ENCODE data around the gene DIPK1C. TPM values are rescaled to one million over a fixed set of nuclear protein-coding genes. Genes with fewer than 3 reads are reported as not detected.

DIPK1C gene
- total RNA-seq, 1 donor from 2014 or later = 4.6 TPM

- no peak for ATAC-seq
- no peak for DNase-seq (ENCODE audit: missing footprints)
- intact Hi-C loops (cut with DNase I) = no loop called here
Measured at GRCh38 chr18:74434466-74434865, 22.6 kb downstream of the DIPK1C start.

DNA sequence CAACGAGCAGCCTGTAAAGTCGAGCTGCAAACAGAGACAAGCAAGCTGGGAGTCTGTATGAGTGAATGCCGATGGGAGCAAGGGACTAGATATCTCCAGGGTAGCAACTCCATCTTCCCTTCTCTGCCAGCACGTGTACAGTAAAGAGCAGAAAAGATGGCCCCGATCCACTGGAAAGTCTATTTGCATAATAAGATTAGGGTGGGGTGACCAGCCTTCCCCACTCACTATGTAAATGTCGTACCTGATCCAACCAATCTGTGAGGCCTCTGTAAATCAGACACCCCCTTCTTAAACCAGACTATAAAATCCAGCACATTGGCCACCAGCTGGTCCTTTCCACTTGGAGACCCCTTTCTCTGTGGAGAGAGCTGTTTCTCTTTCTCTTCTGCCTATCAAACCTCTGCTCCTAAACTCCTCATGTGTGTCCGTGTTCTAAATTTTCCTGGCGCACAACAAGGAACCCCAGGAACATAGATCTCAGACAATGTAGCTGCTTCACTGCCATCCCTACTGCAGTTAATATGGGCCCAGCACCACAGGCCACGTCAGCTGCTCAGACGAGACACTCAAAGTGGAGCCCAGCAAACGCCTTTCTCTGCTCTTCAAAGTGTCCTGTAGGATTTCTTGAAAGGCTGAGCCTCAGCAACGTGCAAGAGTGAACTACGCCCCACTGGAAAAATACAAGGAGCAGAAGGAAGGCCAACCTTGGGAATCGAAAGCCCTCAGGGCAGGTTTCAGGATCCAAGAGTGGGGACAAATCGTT lies 26.1 kb downstream of the DIPK1C start:
- no peak for DNase-seq (ENCODE audit: missing footprints)
- intact Hi-C loops (cut with DNase I) = no loop called here
- ATAC-seq = no peak

DNA sequence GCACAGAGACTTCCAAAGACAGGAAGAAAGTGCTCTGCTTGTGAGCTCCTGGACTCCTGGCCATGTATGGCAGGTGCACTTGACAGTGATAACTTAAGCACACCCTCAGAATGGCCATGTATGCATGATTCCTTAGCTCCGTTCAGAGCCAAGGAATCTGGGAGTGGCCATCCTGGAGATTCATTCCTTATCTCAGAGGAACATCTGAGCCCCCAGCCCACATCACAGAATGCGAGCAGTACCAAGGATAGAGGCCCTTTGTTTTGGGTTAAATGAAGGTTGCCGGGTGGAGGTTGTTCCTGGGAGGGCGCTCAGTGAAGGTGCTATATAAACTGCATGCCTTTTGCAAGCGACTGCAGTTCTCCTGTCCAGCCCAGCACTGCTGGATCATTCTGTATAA lies 26.9 kb downstream of the DIPK1C start:
- no peak for DNase-seq (ENCODE audit: missing footprints)
- intact Hi-C loops (cut with DNase I) = no loop called here
- ATAC-seq = no peak

DNA sequence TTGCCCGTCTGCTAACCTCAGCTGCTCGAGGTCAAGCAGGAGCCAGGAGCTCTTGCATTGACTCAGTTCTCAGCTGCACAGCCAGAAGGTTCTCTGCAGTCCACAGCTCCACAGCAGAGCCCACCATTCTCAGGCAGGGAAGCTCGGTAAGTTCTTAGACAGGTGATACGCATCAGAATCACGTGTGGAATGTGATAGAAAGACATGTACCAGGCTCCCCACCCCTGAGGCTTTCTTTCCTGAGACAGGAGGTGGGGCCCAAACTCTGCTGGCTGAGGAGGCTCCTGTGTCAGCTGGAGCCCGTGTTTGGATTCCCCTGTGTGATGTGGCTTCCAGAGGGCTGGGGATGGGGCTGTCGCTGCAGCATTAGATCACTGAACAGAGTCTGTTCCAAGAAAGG lies 28.0 kb downstream of the DIPK1C start:
- ATAC-seq = no peak
- intact Hi-C loops (cut with DNase I) = no loop called here

DNA sequence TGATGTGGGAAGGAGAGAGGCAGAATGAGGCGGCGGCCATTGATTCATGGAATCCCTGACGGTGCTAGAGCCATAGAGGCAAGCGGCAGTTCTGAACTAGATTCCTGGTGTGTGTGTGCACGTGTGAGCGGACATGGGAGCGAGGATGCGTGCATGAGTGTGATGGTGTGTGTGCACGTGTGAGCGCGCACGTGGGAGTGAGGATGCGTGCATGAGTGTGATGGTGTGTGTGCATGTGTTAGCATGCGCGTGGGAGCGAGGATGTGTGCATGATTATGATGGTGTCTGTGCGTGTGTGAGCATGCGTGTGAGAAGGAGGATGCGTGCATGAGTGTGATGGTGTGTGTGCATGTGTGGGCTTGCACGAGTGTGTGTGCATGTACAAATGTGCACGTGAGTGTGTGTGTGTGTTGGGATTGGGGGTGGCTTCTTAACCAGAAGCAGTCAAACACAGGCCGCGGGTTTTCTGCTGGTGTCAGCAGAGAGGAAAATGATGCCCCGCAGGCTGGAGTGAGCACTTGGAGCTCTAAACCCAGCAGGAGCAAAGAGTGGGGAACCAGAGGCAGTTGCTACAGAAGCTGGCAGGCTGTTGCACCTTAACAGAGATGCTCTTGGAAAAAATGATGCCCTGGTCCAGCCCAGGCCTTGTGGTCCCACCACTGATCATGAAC lies 29.5 kb downstream of the DIPK1C start:
- no peak for ATAC-seq
- intact Hi-C loops (cut with DNase I) = no loop called here

More for the DNA sequence above, 28.0 kb downstream of the DIPK1C start:
- no peak for DNase-seq (ENCODE audit: missing footprints)

DNA sequence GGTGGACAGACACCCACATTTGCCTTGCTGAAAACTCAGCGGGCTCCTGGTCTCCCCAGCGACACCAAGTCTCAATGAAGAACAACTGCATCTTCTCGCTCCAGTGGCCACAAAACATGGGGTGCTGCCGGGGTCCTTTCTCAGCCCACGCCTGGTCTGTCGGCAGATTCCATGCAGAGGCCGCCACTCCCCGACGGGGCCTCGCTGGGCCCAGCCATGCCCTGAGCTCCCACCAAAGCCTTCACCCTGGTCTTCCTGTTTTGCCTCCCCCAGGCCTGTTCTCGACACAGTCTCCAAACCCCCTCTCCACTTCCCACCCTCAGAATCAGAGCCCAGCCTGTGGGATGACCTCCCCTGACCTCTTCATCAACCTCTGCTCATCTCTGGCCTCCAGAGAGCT lies 31.2 kb downstream of the DIPK1C start:
- no peak for DNase-seq (ENCODE audit: missing footprints)
- intact Hi-C loops (cut with DNase I) = no loop called here
- no peak for ATAC-seq

More for the DNA sequence above, 29.5 kb downstream of the DIPK1C start:
- DNase-seq (ENCODE audit: missing footprints) = no peak

- no peak for DNase-seq (ENCODE audit: missing footprints)
- intact Hi-C loops (cut with DNase I) = no loop called here
- ATAC-seq = no peak
Measured at GRCh38 chr18:74425161-74425560, 31.9 kb downstream of the DIPK1C start.

GRCh38 chr18:74422541-74422940 lies 34.6 kb downstream of the DIPK1C start:
- no peak for ATAC-seq
- no peak for DNase-seq (ENCODE audit: missing footprints)
- intact Hi-C loops (cut with DNase I) = no loop called here

DNA sequence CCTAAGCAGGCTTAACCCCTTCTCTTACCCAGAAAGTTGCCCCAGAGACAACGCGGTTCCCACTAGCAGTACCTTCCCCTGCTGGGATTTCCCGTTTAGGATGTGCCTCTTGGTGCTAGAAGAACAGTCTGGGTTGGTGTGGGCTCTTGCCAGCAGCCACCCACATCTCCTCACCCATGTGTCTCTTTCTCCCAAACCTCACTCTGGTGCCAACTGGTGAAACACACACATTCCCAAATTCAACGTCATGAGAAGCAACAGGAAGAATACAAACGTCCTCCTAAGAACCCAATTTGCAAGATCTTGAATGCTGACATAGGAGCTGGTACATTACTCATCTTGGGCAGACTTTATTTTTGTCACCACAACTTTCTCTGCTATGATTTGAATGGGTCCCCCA lies 36.2 kb downstream of the DIPK1C start:
- ATAC-seq = no peak
- DNase-seq (ENCODE audit: missing footprints) = no peak
- intact Hi-C loops (cut with DNase I) = no loop called here

DNA sequence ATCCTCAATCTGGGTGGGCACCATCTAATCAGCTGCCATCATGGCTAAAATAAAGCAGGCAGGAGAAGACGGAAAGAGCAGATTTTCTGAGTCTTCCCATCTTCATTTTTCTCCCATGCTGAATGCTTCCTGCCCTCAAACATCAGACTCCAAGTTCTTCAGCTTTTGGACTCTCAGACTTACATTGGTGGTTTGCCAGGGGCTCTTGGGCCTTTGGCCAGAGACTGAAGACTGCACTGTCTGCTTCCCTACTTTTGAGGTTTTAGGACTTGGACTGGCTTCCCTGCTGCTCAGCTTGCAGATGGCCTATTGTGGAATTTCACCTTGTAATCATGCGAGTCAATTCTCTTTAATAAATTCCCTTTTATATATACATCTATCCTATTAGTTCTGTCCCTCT lies 36.6 kb downstream of the DIPK1C start:
- DNase-seq (ENCODE audit: missing footprints) (no peak), ATAC-seq (no peak)
- intact Hi-C loops (cut with DNase I) = no loop called here

DNA sequence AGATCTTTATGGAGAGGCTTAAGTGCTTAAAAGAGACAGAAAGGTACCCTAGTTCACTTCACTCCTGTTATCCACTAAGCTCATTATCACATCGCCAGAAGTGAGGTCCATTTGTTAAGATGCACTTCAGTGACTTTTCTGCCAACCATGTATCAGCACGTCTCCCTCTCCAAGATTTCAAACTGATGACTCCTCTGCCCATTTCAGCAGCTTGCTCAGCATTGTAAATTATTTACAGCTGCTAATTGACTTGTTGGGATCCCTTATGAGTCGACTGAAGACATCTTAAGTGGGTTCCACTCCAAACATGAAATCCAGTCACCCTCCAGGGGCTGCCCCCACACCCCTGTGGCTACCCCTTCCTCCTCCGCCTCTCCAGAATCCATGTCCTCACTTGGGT lies 37.3 kb downstream of the DIPK1C start:
- intact Hi-C loops (cut with DNase I) = no loop called here
- ATAC-seq (no peak), DNase-seq (ENCODE audit: missing footprints) (no peak)

- intact Hi-C loops (cut with DNase I) = no loop called here
- no peak for ATAC-seq
- DNase-seq (ENCODE audit: missing footprints) = no peak
Measured at GRCh38 chr18:74418023-74418422, 39.1 kb downstream of the DIPK1C start.

GRCh38 chr18:74416124-74416523 lies 41.0 kb downstream of the DIPK1C start:
- intact Hi-C loops (cut with DNase I) = no loop called here
- DNase-seq (ENCODE audit: missing footprints) = no peak

DNA sequence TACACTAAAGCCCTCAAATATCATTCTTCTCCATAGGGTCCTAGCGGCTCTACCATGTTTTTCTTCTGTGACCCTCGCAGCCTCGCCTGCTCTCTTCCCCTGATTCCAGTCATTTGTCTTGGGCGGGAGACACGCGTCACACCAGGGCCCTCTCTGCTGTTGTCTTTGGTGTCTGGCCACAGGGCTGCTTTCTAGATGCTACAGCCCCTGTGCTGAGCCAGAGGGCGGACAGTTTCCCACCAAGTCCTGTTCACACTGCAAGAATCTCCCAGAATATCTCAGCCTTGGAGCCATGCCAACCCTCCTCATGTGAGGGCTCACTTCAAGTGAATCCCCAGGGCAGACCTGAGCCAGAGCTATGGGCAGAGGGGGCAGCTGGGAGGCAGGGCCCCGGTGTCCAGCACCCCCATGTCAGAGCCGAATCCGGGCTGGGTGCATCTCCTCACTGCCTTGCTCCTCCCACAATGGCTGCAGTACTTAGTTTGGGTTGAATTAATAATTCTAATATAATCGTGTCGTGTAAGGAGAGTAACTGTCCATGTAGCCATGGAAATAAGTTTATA lies 42.1 kb downstream of the DIPK1C start:
- intact Hi-C loops (cut with DNase I) = no loop called here
- ATAC-seq = peak; percentile 53
- no peak for DNase-seq (ENCODE audit: missing footprints)

More at GRCh38 chr18:74416124-74416523, 41.0 kb downstream of the DIPK1C start:
- no peak for ATAC-seq

DNA sequence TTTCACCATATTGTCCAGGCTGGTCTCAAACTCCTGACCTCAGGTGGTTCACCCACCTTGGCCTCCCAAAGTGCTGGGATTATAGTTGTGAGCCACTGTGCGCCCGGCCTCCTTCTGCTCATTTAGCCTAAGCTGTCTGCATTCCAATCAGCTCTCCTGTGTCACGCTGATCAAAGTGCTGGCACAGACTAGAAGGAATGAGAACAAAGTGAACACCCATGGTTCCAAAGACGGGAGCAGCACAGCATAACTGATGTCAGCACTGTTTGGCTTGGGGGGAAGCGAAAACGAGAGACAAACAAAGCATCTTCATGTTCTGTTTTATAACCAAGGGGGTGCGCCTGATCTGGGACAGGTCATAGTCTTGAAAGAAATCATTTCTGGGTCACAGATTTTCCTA lies 43.3 kb downstream of the DIPK1C start:
- ATAC-seq (no peak), DNase-seq (ENCODE audit: missing footprints) (no peak)
- intact Hi-C loops (cut with DNase I) = no loop called here

DNA sequence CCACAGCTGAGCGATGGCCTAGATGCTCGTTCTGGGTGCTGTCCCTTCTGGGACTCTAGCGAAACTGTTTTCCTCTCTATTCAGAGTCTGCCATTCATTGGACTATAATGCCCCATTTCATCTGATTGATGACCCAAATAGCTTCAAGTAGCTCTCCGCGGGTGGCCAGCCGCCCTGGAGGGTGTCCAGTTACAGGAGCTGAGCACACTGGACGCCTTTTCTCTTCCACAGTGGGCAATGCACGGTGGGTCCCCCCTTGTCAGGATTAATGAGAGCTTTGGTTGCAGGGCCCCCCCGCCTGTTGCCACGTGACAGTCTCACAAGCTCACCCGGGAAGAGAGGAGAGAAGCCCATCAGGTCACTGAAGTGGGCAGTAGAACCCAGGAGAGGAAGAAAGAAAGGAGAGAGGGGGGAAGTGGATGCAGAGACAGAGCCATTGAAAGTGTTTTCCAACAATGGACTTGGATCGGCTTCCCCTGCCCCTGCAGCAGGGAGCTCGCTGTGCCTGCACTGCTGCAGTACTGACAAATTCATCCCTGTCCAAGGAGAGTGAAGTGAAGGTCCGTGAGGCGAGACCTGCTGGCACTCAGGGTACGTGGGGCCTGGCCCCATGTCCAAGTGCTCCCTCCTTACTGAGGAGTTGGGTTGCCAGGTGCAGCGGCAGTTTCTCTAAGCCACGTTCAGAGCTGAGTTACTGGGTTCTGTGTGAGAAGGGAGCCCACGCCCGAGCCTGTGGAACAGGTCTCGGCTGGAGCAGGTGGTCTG lies 44.8 kb downstream of the DIPK1C start:
- intact Hi-C loops (cut with DNase I) = no loop called here
- ATAC-seq = no peak
- DNase-seq (ENCODE audit: missing footprints) = no peak

DNA sequence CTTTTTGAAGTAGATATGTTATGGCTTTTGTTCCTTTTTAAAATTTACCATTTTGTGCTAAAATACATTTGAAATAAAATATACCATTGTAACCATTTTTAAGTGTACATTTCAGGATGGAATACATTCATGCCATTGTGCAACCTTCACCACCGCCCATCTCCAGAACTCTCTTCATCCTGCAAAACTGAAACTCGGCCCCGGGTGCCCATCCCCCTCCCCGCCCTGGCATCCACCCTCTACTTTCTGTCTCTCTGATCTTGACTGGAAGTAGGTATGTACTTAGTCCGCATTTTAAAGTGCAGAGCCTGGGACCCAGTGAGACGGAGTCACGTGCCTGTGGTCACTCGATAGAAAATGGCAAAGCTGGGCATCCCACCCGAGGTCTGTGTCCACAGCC lies 45.6 kb downstream of the DIPK1C start:
- intact Hi-C loops (cut with DNase I) = no loop called here
- ATAC-seq = no peak
- DNase-seq (ENCODE audit: missing footprints) = no peak

- DNase-seq (ENCODE audit: missing footprints) = no peak
- ATAC-seq = no peak
- intact Hi-C loops (cut with DNase I) = no loop called here
Measured at GRCh38 chr18:74410441-74410992, 46.6 kb downstream of the DIPK1C start.

DNA sequence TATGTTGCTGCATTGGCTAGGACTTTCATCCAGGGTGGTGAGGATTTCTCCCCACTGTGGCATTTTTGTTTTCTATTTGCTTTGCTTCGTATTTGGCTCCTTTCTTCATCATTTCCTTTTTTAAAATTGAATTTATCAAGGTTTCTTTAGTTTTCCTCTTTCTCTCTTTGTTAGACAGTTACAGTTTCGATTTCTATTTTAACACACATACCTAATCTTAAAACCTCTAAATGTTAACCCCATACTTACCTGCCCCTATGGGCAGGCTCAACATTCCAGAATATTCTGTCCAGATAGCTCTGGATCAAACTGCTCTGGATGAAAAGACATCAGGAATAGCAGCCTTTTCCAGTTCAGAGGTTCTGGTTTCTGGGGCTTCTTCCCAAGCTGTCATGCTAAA lies 49.2 kb downstream of the DIPK1C start:
- ATAC-seq = no peak
- DNase-seq (ENCODE audit: missing footprints) = no peak
- intact Hi-C loops (cut with DNase I) = no loop called here
